Iris pigment epithelial cell (primary cell): ENCODE results near the gene TNFRSF19.
"Not testable (repeated sequence)": the region's sequence is repeated elsewhere in the genome, so short reads cannot be mapped to it uniquely, and the experiment has no call there.

Experiments
- DNase-seq: peaks from one replicate; pipeline ENCODE4 v3.0.0-alpha.2; 2011; ENCODE audit warnings: low read depth

Gene TNFRSF19

GRCh38 chr13:23570921-23571315 is 706 bp downstream of the TNFRSF19 start:
- no peak for DNase-seq

- DNase-seq, result no peak
These were observed 1.2 kb downstream of the TNFRSF19 start for GRCh38 chr13:23571431-23571830.

- DNase-seq, result no peak
These were observed 2.6 kb downstream of the TNFRSF19 start for GRCh38 chr13:23572836-23573235.

DNA sequence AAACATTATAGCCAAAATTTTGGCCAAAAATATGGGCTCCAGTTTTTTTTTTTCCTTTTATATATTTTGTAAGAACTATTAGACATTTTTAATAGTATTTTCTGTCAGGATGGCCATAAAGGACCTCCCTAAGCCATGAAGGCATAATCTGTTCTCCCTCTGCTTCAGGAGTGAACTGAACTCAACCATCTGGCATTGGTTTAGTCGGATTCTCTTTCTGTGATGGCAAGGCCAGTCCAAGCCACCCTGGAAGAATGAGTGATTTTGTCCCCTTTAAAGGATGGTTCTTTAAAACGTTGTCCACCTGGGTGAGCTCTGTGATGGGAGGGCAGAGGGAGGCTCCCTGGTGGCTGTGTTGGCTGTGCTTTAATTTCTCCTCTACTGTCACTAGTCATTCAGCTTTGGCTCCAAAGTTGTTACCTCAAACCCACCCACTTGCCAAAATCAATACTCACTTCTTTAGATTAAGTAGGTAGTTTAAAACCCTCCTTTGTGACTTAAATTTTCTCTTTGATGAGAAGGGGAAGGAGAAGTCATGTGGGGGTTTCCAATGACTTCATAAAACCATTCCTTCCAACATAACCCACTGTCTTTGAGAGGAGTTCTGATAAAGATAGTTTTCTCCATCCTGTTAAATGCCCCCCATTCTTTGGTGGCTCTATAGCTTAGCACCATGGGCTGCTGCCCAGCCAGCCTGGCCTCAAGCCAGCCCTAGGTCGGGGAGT is 4.4 kb downstream of the TNFRSF19 start:
- no peak for DNase-seq

DNA sequence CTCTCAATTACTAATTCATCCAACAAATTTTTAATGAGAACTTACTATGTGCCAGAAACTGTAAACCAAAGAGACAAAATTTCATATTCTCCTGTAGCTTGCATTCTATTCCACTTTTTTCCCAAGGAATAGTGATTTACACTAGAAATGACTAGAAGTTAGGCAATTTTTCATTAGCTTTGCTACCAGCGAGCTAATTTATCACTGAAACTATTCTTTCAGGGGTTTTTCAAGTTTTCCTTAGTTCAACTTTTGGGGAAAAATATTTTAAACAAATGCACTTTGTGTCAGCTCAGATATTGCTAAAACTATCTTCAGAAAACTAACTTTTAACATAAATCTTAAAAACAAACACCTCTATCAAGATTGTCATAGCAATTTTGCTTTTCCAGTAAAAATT is 5.4 kb downstream of the TNFRSF19 start:
- DNase-seq, result no peak

- DNase-seq, result peak; percentile 76
These were observed 8.3 kb downstream of the TNFRSF19 start for GRCh38 chr13:23578411-23579071.

DNA sequence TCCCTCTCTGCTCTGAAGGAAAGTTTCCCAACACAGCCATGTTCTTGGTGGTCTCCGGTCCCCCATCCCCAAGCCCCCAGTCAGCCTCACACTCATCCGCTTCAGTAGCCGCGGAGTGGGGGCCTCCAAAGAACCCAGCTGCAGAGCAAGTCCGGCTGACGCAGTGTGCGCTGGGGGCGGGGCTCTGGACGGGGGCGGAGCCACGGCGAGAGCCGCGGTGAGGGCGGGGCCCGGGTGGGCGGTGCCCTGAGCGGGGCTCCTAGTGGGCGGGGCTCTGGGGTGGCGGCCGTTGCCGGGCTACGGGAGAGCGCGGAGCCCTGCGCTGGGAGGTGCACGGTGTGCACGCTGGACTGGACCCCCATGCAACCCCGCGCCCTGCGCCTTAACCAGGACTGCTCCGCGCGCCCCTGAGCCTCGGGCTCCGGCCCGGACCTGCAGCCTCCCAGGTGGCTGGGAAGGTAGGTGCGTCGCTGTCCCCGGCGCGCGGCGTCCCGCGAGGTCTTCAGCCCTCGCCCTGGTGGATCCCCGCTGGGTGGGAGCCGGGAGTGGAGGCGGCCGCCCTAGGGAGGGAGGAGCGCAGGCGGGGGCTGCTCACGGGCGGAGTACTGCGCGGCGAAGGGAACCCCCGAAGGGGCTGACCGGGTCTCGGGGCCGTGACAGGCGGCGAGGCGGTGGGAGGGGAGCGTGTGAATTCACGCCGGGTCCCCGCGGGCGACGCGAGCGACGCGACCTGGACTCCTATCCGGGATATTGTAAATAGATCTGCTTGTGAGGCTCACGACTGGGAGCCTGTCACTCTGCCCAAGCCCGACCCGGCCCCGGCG is 9.1 kb downstream of the TNFRSF19 start:
- peak; percentile 81 for DNase-seq

DNA sequence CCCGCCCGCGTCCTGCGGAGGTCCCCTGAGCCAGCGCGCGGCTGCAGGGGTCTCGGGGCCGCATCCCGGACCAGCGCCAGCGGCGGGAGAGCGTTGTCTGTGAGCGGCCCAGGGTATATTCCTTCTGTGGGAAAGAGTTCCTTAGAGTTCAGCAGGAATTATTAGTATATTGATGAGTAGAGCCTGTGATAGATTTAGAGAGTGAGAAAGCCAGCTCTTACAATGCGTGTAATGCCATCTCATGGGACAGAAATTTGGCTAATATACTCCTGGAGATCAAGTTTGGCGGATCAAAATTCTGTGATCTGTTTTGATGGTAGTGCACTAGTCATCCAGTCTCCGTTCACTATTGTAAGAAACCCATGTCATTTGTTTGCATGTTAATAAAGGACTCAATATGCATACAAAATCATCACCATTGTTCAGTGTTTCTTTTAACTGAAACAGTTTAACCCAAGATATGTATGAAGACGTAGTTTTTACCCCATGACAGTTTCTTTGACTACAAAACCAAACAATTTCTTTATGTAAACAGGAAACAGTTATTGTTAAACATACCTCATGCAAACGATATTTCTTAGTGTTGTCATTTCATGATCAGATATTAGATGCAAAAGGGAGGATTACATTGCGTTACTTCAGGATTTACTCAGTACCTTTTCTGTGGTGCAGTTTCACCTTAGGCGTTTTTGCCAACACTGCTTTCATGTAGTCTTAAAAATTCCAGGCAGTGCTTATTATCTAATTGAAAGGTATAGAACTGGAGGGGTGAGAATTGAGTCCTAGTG is 9.9 kb downstream of the TNFRSF19 start:
- DNase-seq, result peak; percentile 25

- DNase-seq, result no peak
These were observed 10.5 kb downstream of the TNFRSF19 start for GRCh38 chr13:23580684-23581060.

DNA sequence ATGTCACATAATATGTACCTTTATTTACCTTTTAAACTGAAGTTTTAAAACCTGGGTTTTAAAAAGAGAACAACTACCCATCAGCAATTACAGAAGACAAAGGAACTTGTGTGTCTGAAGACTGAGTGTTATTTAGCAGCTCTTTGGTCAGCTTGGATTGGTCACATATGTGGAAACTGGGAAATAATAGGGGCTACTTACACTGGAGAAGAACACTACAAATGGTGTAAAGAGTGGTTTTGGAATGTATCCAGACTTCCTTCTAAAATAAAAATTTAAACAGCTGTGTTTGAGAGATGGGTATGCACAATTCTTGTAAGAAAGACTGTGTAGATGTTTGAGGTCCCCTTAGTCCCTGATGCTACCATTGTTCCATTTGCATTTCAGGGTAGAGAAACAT is 13.3 kb downstream of the TNFRSF19 start:
- no peak for DNase-seq

DNA sequence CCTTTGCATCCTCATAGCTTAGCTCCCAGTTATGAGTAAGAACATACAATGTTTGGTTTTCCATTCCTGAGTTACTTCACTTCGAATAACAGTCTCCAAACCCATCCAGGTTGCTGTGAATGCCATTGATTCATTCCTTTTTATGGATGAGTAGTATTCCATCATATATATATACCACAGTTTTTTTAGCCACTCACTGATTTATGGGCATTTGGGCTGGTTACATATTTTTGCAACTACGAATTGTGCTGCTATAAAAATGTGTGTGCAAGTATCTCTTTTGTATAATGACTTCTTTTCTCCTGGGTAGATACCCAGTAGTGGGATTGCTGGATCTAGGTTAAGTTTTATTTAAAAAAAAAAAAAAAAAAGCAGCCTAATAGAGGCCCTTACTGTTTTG is 14.1 kb downstream of the TNFRSF19 start:
- DNase-seq, result no peak

DNA sequence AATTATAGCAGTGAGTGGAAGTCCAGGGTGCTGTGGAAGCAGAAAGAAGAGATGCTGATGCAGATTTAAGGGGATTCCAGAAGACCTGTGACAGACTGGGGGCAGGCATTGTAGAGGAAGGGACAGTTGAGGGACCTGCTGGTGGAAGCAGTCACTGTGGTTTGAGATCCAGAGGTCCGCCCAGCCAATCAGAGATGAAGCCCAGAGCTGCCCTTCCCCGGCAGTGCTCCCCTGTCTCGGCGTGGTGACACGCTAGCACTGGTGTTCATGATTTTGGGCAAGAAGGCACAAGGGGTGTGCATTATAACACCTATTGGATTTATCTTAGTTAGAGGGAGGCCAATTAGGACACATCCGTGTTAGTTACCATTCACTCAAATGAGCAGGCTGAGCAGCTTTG is 16.1 kb downstream of the TNFRSF19 start:
- DNase-seq, result no peak

GRCh38 chr13:23588666-23589065 is 18.5 kb downstream of the TNFRSF19 start:
- DNase-seq, result no peak

GRCh38 chr13:23592596-23592995 is 22.4 kb downstream of the TNFRSF19 start:
- no peak for DNase-seq

DNA sequence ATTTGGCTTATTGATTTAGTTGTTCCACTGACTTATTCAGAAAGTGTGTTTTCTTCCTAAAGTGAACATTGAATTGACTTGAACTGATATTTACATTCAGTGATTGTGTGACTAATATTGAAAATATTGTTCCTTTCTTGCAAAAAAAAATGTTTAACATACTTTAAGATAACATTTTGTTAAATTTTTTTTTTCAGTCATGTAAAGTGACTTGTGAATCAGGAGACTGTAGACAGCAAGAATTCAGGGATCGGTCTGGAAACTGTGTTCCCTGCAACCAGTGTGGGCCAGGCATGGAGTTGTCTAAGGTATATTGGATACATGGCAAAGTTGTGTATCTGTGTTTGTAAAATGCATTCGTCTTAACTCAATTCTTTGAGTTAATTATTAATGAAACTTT is 22.9 kb downstream of the TNFRSF19 start:
- DNase-seq, result peak; percentile 25

GRCh38 chr13:23594290-23594689 is 24.1 kb downstream of the TNFRSF19 start:
- not testable (repeated sequence) for DNase-seq

DNA sequence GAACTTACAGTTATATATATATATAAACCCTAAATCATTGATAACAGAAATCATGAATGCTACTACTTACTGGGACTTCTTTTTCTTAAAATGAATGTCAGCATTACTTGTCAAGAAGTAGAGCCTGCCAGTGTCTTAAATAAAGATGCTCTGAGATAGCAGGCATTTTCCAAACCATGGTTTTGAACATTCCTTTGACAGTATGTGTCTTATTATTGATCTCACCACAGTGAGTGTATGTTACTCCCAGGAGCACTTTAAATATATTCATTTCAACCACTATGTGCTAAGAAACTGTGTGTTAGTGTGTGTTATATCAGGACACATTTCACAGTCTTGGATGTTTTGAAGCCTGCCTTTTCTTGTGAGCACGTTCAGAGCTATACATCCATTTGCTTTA is 28.2 kb downstream of the TNFRSF19 start:
- no peak for DNase-seq

GRCh38 chr13:23599083-23599925 is 29.1 kb downstream of the TNFRSF19 start:
- no peak for DNase-seq

DNA sequence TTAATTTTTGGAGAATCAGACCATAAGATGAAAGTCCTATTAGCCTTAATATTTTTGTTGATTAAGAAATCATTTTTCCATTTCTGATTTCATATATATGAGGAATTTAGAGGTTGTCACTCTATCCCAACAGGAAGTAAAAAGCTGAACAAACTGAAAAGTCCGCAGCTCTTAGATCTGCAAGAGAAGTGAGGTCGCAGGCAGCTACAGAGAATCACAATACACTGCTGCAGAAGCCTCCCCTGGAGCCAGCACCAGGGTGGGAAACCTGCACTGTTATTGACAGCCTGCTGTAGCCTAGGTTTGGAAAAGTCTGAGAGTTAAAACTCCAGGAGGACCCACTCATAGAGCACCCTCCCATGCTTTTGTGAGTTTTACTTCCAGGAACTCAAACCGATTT is 29.9 kb downstream of the TNFRSF19 start:
- DNase-seq, result no peak

DNA sequence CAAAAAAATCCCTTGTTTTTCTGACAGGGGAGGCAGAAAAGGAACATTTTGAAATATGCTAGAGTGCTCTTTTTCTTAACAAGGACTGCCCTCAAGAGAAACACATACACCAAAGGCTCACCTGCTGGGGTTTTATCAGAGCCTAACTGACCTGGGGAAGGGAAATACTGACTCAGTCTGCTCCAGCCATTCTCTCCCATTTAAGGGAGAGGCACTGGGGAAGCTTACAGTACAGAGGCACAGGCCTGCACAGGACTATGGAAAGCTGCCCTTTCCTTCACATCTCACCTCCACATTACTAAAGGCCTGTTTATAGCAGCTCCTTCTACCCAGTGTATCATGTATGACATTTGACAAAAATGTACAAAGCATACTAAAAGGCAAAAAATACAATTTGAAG is 30.3 kb downstream of the TNFRSF19 start:
- no peak for DNase-seq

DNA sequence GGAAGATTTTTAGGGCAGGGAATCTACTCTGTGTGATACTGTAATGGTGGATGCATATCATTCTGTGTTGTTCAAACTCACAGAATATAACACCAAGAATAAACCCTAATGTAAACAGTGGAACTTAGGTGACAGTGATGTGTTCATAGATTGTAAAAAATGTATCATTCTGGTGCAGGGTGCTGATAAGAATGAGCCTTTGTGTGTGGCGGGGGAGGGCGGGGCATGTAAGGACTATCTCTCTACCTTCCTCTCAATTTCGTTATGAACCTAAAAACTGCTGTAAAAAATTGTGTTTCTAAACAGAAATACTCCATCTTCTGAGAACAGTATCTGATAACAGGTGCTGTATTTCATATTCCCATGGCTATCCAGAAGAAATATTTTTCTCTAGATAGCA is 35.6 kb downstream of the TNFRSF19 start:
- DNase-seq, result no peak
